Hepatocyte (in vitro differentiated cells): ENCODE measurements around the gene NGEF.

Source experiments
- CTCF ChIP-seq: fragments of 200-600 bp; sonication (generic); IDR thresholded peaks from 2 replicates; pipeline ENCODE4 v1.5.1; 2016; ENCODE audit warnings: antibody characterized with exemption, mild to moderate bottlenecking; ENCODE audit not compliant: poor library complexity
- EZH2phosphoT487 ChIP-seq: fragments of 200-600 bp; sonication (generic); IDR thresholded peaks from one replicate; pipeline ENCODE4 v1.6.1; 2018; ENCODE audit warnings: antibody characterized with exemption, mild to moderate bottlenecking, low read depth, moderate library complexity; ENCODE audit not compliant: unreplicated experiment, severe bottlenecking

- TF ChIP-seq EZH2phosphoT487 (no peak), CTCF (no peak)
Observed at GRCh38 chr2:233036162-233036838, 23.2 kb upstream of the NGEF start.
